Neutrophil (primary cell): ENCODE measurements around the gene CNPY1.

Experiments used
- H3K27ac ChIP-seq: fragments of 200-600 bp; sonication (generic); 2 replicates; pipeline ENCODE4 v1.5.1; 2016; ENCODE audit warnings: mild to moderate bottlenecking, moderate library complexity
- H3K27me3 ChIP-seq: fragments of 200-600 bp; sonication (generic); 2 replicates; pipeline ENCODE4 v1.6.0; 2016; ENCODE audit warnings: mild to moderate bottlenecking
- H3K36me3 ChIP-seq: fragments of 200-600 bp; sonication (generic); 2 replicates; pipeline ENCODE4 v1.5.1; 2017
- H3K4me1 ChIP-seq, 2 experiments: fragments of 200-600 bp in 1 of 2; sonication (generic) in 1 of 2; 1 replicate in 1 of 2; 2 replicates in 1 of 2; pipeline versions ENCODE4 v1.5.1 to v1.6.1; 2013 to 2016; ENCODE audit warnings: low read depth in 1 of 2, low read length in 1 of 2, mild to moderate bottlenecking in 1 of 2, moderate library complexity in 1 of 2; ENCODE audit not compliant: control insufficient read depth in 1 of 2, insufficient read depth in 1 of 2
- H3K4me3 ChIP-seq, 2 experiments: fragments of 200-600 bp in 1 of 2; sonication (generic) in 1 of 2; 1 replicate in 1 of 2; 2 replicates in 1 of 2; pipeline ENCODE4 v1.5.1; 2013 to 2016; ENCODE audit warnings: low read depth in 1 of 2, low read length in 1 of 2, mild to moderate bottlenecking in 1 of 2, moderate library complexity in 1 of 2
- H3K9me3 ChIP-seq: fragments of 200-600 bp; sonication (generic); 2 replicates; pipeline ENCODE4 v1.5.1; 2016
- CTCF ChIP-seq: fragments of 200-600 bp; sonication (generic); IDR thresholded peaks from 2 replicates; pipeline ENCODE4 v1.5.1; 2016; ENCODE audit warnings: antibody characterized with exemption

CNPY1 gene

GRCh38 chr7:155487509-155488482, 58.6 kb downstream of the CNPY1 start:
- TF ChIP-seq CTCF, result no peak
- peaks cover 97% of the 10 kb centered on the region for H3K27me3 ChIP-seq

GRCh38 chr7:155486783-155487508, 59.4 kb downstream of the CNPY1 start:
- no peaks in the 10 kb centered on the region for H3K9me3 ChIP-seq
- H3K27me3 ChIP-seq, result peaks cover 97% of the 10 kb centered on the region

More at GRCh38 chr7:155487509-155488482, 58.6 kb downstream of the CNPY1 start:
- Histone ChIP-seq H3K27ac (no peak overlapping the region), H3K4me1 (peaks cover 14 to 19% of the 10 kb centered on the region in 2 experiments), H3K36me3 (no peaks in the 10 kb centered on the region), H3K4me3 (no peak overlapping the region), H3K9me3 (no peaks in the 10 kb centered on the region)

GRCh38 chr7:155484483-155485399, 61.6 kb downstream of the CNPY1 start:
- Histone ChIP-seq H3K27ac (no peak overlapping the region), H3K27me3 (peaks cover 97% of the 10 kb centered on the region), H3K36me3 (no peaks in the 10 kb centered on the region), H3K9me3 (no peaks in the 10 kb centered on the region), H3K4me1 (no peaks in the 10 kb centered on the region), H3K4me3 (no peak overlapping the region)
- TF ChIP-seq CTCF, result no peak

More at GRCh38 chr7:155486783-155487508, 59.4 kb downstream of the CNPY1 start:
- Histone ChIP-seq H3K4me3 (no peak overlapping the region), H3K36me3 (no peaks in the 10 kb centered on the region), H3K4me1 (peaks cover 14 to 18% of the 10 kb centered on the region in 2 experiments), H3K27ac (no peak overlapping the region)
- TF ChIP-seq CTCF, result no peak

GRCh38 chr7:155483868-155484325, 62.5 kb downstream of the CNPY1 start:
- no peaks in the 10 kb centered on the region for H3K4me1 ChIP-seq
- no peak overlapping the region for H3K4me3 ChIP-seq
- peaks cover 97% of the 10 kb centered on the region for H3K27me3 ChIP-seq
- H3K27ac ChIP-seq, result no peak overlapping the region
- no peaks in the 10 kb centered on the region for H3K9me3 ChIP-seq
- H3K36me3 ChIP-seq, result no peaks in the 10 kb centered on the region
- TF ChIP-seq CTCF, result no peak

GRCh38 chr7:155483245-155483644, 63.1 kb downstream of the CNPY1 start:
- H3K4me1 ChIP-seq, result no peaks in the 10 kb centered on the region
- H3K9me3 ChIP-seq, result no peaks in the 10 kb centered on the region
- TF ChIP-seq CTCF, result no peak
- H3K27me3 ChIP-seq, result peaks cover 97% of the 10 kb centered on the region
- H3K27ac ChIP-seq, result no peak overlapping the region
- no peaks in the 10 kb centered on the region for H3K36me3 ChIP-seq
- H3K4me3 ChIP-seq, result no peak overlapping the region
